G401 (cell line): ENCODE results near the gene BRINP2. TPM values are rescaled to one million over a fixed set of nuclear protein-coding genes. Genes with fewer than 3 reads are reported as not detected.

ENCODE experiments used
- DNase-seq: peaks from one replicate; pipeline ENCODE4 v3.0.0-alpha.2; 2015; ENCODE audit warnings: low spot score
- in situ Hi-C: cut with HindIII; loops from 2 replicates; pipeline ENCODE4 v1.10.0; 2016; ENCODE audit warnings: low sequenced_read_pairs, mixed read lengths
- total RNA-seq: library from RNA; depleted of rRNA; stranded (reverse); fragments of >200 nt; shearing (Covaris generic); gene quantifications from 2 replicates; pipeline ENCODE4 v1.2.3, GENCODE V29; 2014

The BRINP2 gene
- total RNA-seq, 1 experiment from 2014 or later: not detected

- DNase-seq: peak; percentile 72
- in situ Hi-C loops: no loop called here
Measured at GRCh38 chr1:177163844-177164379, 6.8 kb upstream of the BRINP2 start.

GRCh38 chr1:177164380-177165068, 6.2 kb upstream of the BRINP2 start, which contains the start of gene ASTN1:
Gene ASTN1, minus strand, starts transcription at chr1:177164712. Its CDS starts 36 bp downstream, at chr1:177164676.
- in situ Hi-C loops: no loop called here
- DNase-seq: peak; percentile 85

- no peak for DNase-seq
- in situ Hi-C loops: no loop called here
Measured at GRCh38 chr1:177165069-177165439, 5.7 kb upstream of the BRINP2 start.

DNA sequence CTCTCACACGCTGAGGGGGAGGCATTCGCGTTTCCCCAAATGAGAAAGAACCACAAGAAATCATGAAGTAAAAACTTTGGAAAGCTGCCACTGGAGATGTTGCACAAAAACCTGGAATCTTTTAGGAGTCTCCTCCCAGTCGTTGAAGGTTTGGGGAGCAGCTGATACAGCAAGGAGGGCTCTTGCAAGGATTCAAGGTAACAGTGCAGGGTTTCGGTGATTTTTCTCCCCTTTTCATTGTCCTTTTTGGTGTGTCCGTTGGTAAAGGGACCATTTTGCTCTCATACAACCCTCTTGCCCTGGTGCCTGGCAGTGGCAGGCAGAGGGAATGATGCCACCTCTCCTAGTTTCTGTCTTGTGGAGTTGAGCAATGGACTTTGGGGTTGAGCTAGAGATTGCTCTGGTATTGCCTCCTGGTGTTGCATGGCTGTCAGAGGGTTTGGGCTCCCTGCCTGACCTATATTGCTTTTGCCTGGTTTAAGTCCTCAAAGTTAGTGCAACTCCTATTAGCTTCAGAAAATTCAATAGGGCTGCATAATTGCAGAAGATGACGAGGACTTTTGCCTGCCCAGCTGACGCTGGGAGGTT, 872 bp downstream of the BRINP2 start:
- in situ Hi-C loops: no loop called here
- DNase-seq: peak; percentile 46

- in situ Hi-C loops: no loop called here
- DNase-seq: no peak
Measured at GRCh38 chr1:177172272-177172671, 1.5 kb downstream of the BRINP2 start.

DNA sequence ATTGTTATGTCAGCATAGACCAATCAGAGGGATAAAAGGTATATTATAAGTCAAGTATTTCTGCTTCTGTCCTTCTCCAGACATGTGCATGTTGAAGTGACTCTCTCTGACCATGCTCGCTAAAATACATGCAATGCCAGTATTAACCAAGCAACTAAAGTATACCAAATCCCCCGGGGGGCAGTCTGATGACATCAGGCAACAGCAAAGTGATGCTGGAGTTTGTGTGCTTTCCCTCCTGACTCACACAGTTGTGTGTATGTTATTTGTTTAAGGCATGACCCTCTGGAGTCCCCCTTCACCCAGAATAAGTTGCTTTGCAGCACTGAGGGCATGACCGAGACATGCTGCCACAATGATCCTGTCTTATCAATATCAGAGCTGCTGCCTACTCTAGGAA, 2.1 kb downstream of the BRINP2 start:
- in situ Hi-C loops: no loop called here
- DNase-seq: no peak

- in situ Hi-C loops: no loop called here
- no peak for DNase-seq
Measured at GRCh38 chr1:177173976-177174375, 3.2 kb downstream of the BRINP2 start.

GRCh38 chr1:177174921-177175634, 4.3 kb downstream of the BRINP2 start:
- peak; percentile 8 for DNase-seq
- in situ Hi-C loops: no loop called here

- in situ Hi-C loops: no loop called here
Measured at GRCh38 chr1:177181280-177181630, 10.5 kb downstream of the BRINP2 start.

DNA sequence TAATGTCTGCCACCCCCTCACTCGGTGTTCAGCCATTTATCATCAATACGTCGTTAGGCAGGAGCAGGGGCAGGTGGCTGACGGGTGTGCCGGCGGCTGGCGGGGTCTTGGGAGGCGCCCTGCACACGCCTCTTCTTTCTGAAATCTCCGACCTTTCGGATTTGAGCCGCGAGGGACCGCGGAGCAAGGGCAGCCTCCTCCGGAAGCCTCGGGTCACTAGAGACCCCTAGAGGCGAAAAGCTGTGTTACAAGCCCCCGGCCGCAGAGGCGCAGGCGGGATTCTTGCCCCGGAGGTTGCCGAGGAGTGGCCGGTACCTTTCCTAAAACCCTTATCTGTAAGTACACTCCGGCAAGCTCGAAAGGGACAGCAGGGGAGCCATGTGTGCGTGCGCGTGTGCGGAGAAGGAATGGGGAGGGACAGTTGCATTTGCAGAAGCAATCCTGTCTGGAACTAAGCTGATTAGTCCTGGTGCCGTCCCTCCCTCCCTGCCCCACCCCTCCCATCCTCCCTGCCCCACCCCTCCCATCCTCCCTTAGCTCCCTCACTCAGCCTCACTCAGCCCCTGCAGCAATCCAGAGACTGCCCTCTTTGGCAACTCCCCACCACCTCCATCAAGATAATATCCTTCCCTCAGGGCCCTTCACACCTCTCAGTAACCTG, 11.0 kb downstream of the BRINP2 start:
- in situ Hi-C loops: no loop called here
- peak; percentile 76 for DNase-seq

More at GRCh38 chr1:177181280-177181630, 10.5 kb downstream of the BRINP2 start:
- no peak for DNase-seq

DNA sequence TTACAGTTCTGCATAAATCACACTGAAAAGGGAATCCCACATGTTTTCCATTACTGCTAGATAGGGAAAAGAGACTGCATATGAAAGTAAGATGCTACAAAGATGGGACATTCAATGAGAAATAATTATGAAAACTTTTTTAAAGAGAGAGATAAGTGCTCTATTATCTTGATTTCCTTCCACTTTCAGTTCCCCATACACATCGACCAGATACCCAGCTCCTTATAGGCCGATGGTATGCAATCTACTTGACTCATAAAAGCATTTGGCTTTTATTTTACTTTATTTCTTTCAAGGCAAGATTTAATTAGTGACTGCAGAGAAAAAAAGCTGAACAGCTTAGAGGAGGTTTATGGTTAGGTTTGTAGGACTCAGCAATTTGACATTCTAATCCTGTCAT, 13.1 kb downstream of the BRINP2 start:
- no peak for DNase-seq
- in situ Hi-C loops: no loop called here

GRCh38 chr1:177185209-177185608, 14.5 kb downstream of the BRINP2 start:
- in situ Hi-C loops: no loop called here
- DNase-seq: no peak

GRCh38 chr1:177186639-177187038, 15.9 kb downstream of the BRINP2 start:
- in situ Hi-C loops: no loop called here
- no peak for DNase-seq

DNA sequence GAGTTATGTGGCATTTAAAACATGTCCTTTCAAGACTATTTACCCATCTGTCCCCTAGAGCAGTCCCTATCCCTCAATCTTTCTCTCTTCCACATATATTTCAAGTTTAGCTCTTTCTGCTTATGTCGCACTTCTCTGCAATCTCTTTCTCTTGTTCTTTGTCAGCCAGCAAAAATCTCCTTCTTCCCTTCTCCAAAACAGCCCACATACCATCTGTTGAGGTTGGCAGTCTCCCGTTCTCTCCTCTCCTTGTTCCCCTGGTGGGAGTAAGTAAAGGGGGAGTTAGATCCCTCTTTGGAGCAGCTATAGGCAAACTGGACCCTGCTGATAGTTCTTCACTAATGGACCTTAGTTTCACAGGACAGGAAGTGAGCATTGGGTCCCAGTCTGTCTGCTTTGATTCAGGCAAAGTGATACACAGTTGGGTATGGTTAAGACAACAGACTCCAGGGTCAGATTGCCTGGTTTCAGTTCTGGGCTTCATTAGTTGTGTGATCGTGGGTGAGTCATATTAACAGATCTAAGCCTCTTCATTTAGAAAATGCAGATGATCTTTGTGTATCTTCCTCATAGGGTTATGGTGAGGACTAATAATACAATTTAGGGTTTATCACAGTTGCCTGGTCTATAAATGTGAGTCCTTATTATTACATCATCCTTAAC, 19.7 kb downstream of the BRINP2 start:
- DNase-seq: no peak
- in situ Hi-C loops: no loop called here

- in situ Hi-C loops: no loop called here
- DNase-seq: no peak
Measured at GRCh38 chr1:177198243-177198642, 27.5 kb downstream of the BRINP2 start.

DNA sequence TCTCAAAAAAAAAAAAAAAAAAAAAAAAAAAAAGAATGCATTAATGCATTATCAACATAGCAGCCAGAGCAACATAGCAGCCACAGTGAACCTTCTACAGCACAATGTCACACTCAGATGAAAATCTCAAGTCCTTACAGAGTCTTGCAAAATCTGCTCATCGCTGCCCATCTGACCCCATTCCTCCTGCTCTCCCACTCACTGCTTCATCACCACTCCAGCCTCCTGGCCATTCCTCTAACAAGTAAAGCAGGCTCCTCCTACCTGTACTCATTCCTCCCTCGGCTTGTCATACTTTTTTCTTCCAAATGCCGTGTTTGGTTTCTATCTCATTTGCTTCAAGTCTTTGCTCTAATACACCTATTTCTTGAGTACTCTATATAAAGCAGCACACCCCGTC, 29.5 kb downstream of the BRINP2 start:
- in situ Hi-C loops: no loop called here
- no peak for DNase-seq

DNA sequence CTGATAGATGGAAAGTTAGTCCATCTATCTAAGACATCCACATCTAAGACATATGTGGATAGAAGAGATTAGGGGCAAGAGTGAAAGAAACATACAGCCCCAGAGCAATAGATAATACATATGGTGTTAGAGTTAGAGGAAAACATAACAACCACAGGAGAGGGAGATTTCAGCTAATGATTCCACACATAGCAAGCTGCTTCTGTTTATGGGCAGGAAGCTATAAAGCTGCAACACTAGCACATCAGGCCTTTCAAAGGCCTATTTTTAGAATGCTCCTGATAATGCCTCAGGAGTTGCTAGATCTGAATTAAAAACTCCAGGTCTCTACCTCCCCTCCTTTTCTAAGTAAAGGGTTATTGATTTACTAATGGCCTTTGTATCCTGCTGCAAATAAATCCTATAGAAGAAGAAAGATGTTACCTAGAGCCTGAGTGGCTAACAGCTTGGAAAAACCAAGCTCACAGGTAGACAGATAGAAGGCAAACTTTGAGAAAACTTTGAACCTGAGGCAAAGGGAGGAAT, 36.1 kb downstream of the BRINP2 start:
- DNase-seq: no peak
- in situ Hi-C loops: no loop called here

DNA sequence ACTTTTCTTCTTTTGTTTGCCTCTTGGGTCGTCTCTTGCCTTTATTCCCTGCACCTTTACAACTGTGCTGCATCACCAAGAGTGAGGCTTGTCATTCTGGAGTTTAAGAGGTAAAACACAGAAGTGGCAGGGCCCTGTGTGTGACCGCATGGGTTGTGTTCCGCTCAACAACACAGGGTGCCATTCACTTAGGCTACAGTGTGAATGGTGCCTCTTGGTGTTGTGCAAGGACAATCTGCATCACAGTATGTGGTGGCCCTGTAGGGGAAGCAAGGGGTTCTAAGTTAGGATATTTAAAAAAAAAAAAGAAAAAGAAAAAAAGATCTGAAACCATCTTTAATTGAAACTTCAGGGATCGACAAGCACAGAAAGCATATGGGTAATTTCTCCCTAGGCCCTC, 38.2 kb downstream of the BRINP2 start:
- DNase-seq: no peak
- in situ Hi-C loops: no loop called here

GRCh38 chr1:177209357-177209756, 38.6 kb downstream of the BRINP2 start:
- DNase-seq: peak; percentile 68
- in situ Hi-C loops: no loop called here
